A549 (cell line): Measurements from ENCODE around the gene GNG2.

Experiments used
- CTCF ChIP-seq: fragments of >200 bp; sonication (Bioruptor Twin); formaldehyde crosslinking; IDR thresholded peaks from 3 replicates; pipeline ENCODE4 v1.5.1; 2016
- RARB ChIP-seq: fragments of 250-450 bp; sonication (Bioruptor Pico); IDR thresholded peaks from 2 replicates; pipeline ENCODE4 v1.8.0; 2021; ENCODE audit warnings: mild to moderate bottlenecking, moderate library complexity
- TF ChIP-seq, protein P1 (sequence below): fragments of 200-600 bp; sonication (generic); IDR thresholded peaks from 2 replicates; pipeline ENCODE4 v1.6.1; 2016; ENCODE audit warnings: antibody characterized with exemption, mild to moderate bottlenecking, moderate library complexity

- TF ChIP-seq, protein P1, sequence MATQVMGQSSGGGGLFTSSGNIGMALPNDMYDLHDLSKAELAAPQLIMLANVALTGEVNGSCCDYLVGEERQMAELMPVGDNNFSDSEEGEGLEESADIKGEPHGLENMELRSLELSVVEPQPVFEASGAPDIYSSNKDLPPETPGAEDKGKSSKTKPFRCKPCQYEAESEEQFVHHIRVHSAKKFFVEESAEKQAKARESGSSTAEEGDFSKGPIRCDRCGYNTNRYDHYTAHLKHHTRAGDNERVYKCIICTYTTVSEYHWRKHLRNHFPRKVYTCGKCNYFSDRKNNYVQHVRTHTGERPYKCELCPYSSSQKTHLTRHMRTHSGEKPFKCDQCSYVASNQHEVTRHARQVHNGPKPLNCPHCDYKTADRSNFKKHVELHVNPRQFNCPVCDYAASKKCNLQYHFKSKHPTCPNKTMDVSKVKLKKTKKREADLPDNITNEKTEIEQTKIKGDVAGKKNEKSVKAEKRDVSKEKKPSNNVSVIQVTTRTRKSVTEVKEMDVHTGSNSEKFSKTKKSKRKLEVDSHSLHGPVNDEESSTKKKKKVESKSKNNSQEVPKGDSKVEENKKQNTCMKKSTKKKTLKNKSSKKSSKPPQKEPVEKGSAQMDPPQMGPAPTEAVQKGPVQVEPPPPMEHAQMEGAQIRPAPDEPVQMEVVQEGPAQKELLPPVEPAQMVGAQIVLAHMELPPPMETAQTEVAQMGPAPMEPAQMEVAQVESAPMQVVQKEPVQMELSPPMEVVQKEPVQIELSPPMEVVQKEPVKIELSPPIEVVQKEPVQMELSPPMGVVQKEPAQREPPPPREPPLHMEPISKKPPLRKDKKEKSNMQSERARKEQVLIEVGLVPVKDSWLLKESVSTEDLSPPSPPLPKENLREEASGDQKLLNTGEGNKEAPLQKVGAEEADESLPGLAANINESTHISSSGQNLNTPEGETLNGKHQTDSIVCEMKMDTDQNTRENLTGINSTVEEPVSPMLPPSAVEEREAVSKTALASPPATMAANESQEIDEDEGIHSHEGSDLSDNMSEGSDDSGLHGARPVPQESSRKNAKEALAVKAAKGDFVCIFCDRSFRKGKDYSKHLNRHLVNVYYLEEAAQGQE = no peak
- TF ChIP-seq CTCF = no peak
- no peak for TF ChIP-seq RARB (CRISPR knock-in tag)
Observed at GRCh38 chr14:51852541-51852940, 7.9 kb upstream of the GNG2 start.
